Measurements from ENCODE around the gene ZNF221.

DNA sequence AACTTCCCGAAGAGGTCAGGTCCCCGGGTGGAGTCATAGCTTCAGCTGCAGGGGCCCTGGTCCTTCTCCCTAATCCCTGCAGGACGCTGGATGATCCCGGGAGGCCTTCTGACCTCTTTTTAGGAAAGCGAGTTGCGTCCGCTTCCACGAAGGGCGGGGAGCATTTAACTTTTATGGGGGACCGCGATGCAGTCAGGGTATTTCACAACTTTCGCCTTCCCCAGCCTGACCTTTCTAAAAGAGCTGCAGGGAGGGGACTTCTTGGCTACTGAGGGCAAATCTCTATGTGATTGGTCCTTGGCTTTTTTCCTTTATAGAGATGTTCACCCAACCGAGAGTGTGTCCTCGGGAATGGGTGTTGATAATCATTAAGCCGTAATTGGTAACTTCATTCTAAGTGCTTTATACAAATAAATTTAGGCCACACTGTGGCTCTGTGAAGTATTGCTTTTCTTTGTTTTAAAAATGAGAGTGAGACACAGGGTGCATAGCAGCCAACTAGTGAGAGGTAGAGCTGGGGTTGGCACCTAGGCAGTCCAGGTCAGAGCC is 52.5 kb downstream of the ZNF221 start:
- TF ChIP-seq, protein P1, sequence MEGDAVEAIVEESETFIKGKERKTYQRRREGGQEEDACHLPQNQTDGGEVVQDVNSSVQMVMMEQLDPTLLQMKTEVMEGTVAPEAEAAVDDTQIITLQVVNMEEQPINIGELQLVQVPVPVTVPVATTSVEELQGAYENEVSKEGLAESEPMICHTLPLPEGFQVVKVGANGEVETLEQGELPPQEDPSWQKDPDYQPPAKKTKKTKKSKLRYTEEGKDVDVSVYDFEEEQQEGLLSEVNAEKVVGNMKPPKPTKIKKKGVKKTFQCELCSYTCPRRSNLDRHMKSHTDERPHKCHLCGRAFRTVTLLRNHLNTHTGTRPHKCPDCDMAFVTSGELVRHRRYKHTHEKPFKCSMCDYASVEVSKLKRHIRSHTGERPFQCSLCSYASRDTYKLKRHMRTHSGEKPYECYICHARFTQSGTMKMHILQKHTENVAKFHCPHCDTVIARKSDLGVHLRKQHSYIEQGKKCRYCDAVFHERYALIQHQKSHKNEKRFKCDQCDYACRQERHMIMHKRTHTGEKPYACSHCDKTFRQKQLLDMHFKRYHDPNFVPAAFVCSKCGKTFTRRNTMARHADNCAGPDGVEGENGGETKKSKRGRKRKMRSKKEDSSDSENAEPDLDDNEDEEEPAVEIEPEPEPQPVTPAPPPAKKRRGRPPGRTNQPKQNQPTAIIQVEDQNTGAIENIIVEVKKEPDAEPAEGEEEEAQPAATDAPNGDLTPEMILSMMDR (optimal IDR thresholded peaks at IDR 0.05 in 1 of 3, IDR thresholded peaks at IDR 0.05 in 1 of 3, conservative IDR thresholded peaks at IDR 0.05 in 1 of 3; ENCODE audit: extremely low read depth in 1 of 3, insufficient read depth in 2 of 3, low read length in 3 of 3): peak in 1 of 3 experiments; percentile 4
- no peak for TF ChIP-seq EZH2 (IDR thresholded peaks at IDR 0.05; ENCODE audit: low read length)

All from keratinocyte (primary cell).